Liver (tissue), 9 donors: ENCODE data around the gene POTEC. TPM values are rescaled to one million over a fixed set of nuclear protein-coding genes. Genes with fewer than 3 reads are reported as not detected.
"Not testable (repeated sequence)": the region's sequence is repeated elsewhere in the genome, so short reads cannot be mapped to it uniquely, and the experiment has no call there.

Experiments
- DNase-seq: peaks from one replicate; pipeline ENCODE4 v3.0.0-alpha.2; 2017; ENCODE audit warnings: low spot score
- H3K27ac ChIP-seq, 2 donors: one replicate each; pipeline ENCODE4 v1.7.0; 2013; ENCODE audit warnings: inconsistent platforms in 2 of 2, low read length in 2 of 2, control low read depth in 1 of 2, low read depth in 1 of 2, mild to moderate bottlenecking in 1 of 2
- H3K27me3 ChIP-seq, 4 donors: one replicate each; pipeline versions ENCODE4 v1.6.1 to v1.7.0; 2013; ENCODE audit warnings: low read length in 3 of 4, inconsistent platforms in 1 of 4, mild to moderate bottlenecking in 1 of 4, moderate library complexity in 1 of 4; ENCODE audit not compliant: control insufficient read depth in 4 of 4, insufficient read depth in 4 of 4
- H3K36me3 ChIP-seq, 4 donors: one replicate each; pipeline versions ENCODE4 v1.6.1 to v1.7.0; 2013; ENCODE audit warnings: low read length in 3 of 4, mild to moderate bottlenecking in 3 of 4, low read depth in 1 of 4, moderate library complexity in 1 of 4; ENCODE audit not compliant: control insufficient read depth in 4 of 4, insufficient read depth in 3 of 4
- H3K4me1 ChIP-seq, 4 donors: one replicate each; pipeline versions ENCODE4 v1.6.1 to v1.7.0; 2013; ENCODE audit warnings: low read length in 3 of 4, mild to moderate bottlenecking in 3 of 4, moderate library complexity in 1 of 4; ENCODE audit not compliant: control insufficient read depth in 4 of 4, insufficient read depth in 4 of 4
- H3K4me3 ChIP-seq, 3 donors: one replicate each; pipeline versions ENCODE4 v1.6.1 to v1.7.0; 2013; ENCODE audit warnings: low read length in 3 of 3, control low read depth in 1 of 3, low read depth in 1 of 3, mild to moderate bottlenecking in 1 of 3
- H3K9ac ChIP-seq, 2 donors: one replicate each; pipeline ENCODE4 v1.7.0; 2013; ENCODE audit warnings: low read length in 2 of 2, mild to moderate bottlenecking in 2 of 2, moderate library complexity in 2 of 2, control low read depth in 1 of 2, low read depth in 1 of 2
- H3K9me3 ChIP-seq, 4 donors: one replicate each; pipeline versions ENCODE4 v1.6.1 to v1.7.0; 2013; ENCODE audit warnings: low read length in 3 of 4; ENCODE audit not compliant: control insufficient read depth in 4 of 4
- WGBS: extraction: QIAGEN DNeasy Blood & Tissue Kit; methylation state at CpG from one replicate; pipeline ENCODE4 v1.1.7; 2013; 5-methylcytosine and 5-hydroxymethylcytosine counted together
- polyA plus RNA-seq, 2 donors: library from polyadenylated mRNA; stranded (reverse) in 1 of 2; unstranded in 1 of 2; fragments of 200-250 nt in 1 of 2; fragments of >200 nt in 1 of 2; fragmentation: Nextera tagmentation in 1 of 2; extraction: Ambion mirVana in 1 of 2; gene quantifications; one replicate each; pipeline versions ENCODE4 v1.2.1 to v1.2.3, GENCODE V29; 2013 to 2015
- total RNA-seq, 2 donors: library from RNA; depleted of rRNA; stranded (reverse); fragments of >200 nt; gene quantifications; one replicate each; pipeline ENCODE4 v1.2.3, GENCODE V29; 2014
- donor health status: healthy.
- donor health status: healthy.
- donor health status: healthy.
- donor health status: healthy.
- donor health status: healthy.

POTEC gene
- total and polyA plus RNA-seq, 4 donors: not detected

DNA sequence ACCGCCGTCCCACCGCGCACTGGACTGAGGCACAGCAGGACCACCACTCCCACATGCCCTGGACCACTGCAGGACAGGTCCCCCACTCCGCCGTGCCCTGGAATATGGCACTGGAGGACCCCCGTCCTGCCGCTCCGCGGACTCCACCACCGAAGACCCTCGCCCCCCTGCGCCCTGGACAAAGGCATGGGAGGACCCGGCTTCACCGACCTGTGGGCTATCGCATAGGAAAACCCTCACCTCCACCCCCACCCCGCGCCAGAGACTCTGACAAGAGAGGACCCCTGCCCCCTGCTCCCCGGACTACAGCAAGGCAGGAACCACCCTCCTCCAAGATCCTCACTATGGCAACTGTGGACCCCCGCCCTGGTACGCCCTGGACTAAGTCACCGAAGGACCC is 68.6 kb downstream of the POTEC start:
- H3K9me3 ChIP-seq, H3K4me3 ChIP-seq, DNase-seq, H3K36me3 ChIP-seq, H3K27me3 ChIP-seq, H3K9ac ChIP-seq, H3K27ac ChIP-seq, H3K4me1 ChIP-seq: not testable (repeated sequence)
- 95% methylated on average over 19 of the region's 22 CpGs for WGBS

DNA sequence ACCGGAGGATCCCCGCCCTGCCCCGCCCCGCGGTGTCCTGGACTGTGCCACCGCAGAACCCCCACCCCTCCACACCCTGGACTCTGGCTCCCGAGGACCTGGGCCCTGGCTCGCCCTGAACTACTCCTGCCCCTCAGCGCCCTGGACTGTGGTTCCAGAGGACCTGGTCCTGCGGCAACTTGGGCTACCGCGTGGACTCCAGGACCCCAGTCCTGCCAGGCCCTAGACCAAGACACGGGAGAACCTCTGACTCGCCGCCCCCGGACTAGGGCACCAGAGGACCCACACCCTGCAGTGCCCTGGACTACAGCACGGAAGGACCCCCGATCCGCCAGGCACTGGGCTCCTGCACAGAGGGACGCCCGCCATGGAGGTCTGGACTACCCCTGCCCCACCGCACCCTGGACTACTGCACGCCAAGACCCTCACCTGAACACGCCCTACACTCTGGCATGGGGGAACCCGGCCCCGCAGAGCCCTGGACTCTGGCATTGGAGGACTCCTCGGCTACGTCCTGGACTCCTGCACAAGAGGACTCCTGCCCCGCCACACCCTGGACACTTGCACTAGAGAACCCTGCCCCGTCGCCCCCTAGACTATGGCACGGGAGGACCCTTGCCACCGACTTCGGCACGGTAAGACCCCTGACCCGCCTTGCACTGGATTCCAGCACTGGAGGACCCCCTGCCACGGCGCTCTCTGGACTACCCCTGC is 69.2 kb downstream of the POTEC start:
- H3K9ac ChIP-seq, H3K36me3 ChIP-seq, H3K27me3 ChIP-seq, H3K4me1 ChIP-seq, H3K4me3 ChIP-seq, DNase-seq, H3K9me3 ChIP-seq, H3K27ac ChIP-seq: not testable (repeated sequence)
- WGBS: 95% methylated on average over 32 of the region's 38 CpGs

DNA sequence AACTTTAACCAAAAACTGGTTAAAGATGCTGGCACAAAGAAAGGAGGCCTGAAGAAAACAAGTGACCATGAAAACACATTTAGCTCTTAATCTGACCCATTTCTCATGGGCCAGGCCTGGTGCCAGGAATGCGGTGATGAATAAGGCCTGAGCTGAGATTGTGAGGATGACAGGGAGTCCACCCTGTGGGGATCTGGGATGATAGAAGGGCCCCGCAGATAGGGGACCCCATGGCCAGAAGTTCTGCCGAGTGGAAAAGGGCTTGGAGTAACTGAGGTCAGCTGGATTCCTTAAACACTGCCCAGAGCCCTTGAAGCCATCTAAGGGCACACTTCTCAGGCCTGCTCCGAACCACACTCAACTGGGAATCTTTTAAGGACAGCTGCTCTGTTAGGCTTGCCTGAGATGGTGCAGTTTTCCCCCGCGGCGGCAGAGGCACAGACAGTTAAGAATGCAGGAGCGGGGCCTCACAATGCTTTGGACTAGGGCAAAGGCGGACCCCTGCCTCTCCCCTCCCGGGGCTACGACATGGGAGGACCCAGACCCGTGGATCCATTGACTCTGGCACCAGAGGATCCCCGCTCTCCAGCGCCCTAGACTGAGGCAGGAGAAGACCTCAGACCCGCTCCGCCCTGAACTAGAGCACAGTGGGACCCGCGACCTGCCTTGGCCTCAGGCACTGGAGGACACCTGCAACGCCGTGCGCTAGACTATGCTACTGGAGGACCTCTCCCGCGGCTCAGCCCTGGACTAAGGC is 70.0 kb downstream of the POTEC start:
- DNase-seq, H3K27ac ChIP-seq, H3K4me1 ChIP-seq, H3K27me3 ChIP-seq, H3K4me3 ChIP-seq, H3K9me3 ChIP-seq, H3K36me3 ChIP-seq, H3K9ac ChIP-seq: not testable (repeated sequence)
- WGBS: 91% methylated on average over 23 of the region's 23 CpGs

DNA sequence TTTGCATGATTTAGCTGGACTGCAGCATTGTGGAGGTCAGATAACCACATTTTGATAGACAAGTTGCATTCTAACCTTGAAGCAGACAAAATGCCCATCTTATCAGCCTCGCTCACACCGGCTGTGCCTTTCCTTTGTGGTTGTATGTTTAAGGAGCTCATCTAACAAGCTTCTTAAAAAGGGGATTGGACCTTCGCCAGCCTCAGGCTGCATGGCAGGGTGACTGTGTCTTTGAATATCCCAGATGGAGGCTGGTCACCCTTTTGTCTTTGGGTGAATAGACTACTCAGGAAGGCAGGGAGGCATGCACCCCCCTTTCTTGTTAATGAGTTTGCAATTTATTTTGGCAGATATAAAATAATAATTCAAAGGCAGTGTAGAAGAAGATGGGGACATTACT is 72.1 kb downstream of the POTEC start:
- H3K36me3 ChIP-seq, H3K4me3 ChIP-seq, H3K9me3 ChIP-seq, DNase-seq, H3K4me1 ChIP-seq, H3K27ac ChIP-seq, H3K9ac ChIP-seq, H3K27me3 ChIP-seq: not testable (repeated sequence)
- 71% methylated on average over 3 of the region's 3 CpGs for WGBS

DNA sequence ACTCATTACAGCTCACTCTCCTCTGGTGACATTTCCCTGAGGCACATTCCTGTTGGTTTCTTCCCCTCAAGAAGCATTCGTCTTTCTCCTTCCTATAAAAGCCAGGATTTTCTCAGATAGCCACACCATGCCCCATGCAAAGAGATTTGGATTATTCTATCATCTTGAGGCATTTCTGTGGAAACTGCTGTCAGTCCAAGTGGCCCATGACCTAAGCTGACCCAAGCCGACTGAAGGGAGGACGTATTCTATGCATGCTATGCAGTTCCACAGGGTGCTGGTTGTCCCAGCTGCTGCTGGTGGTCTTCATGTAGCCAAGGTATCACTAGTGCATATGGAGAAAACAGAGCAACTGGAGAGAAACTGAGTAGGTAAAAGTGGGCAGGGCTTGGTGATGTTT is 73.0 kb downstream of the POTEC start:
- not testable (repeated sequence) for H3K27me3 ChIP-seq, H3K9ac ChIP-seq, H3K4me3 ChIP-seq, H3K4me1 ChIP-seq, H3K27ac ChIP-seq, H3K9me3 ChIP-seq, DNase-seq, H3K36me3 ChIP-seq
- 56% methylated on average over 3 of the region's 3 CpGs for WGBS

DNA sequence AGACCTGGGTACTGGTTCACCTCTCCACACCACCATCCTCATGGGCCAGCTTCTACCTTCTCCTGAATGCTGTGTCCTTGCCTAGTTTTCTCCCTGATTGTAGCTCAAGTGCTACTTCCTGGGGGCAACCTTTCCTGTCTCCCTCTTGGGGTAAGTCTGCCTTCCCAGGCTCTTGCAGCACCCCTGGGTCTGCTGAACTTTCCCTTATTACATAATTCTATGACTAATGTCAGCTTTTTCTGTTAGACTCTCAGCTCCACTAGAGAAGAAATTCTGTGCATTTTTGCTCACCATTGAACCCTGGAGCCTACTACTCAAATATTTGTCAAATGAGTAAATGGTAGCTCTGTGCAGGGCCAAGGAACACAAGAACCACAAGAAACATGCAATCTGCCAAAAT is 73.4 kb downstream of the POTEC start:
- not testable (repeated sequence) for H3K4me1 ChIP-seq, H3K27me3 ChIP-seq, H3K4me3 ChIP-seq, DNase-seq, H3K9me3 ChIP-seq, H3K36me3 ChIP-seq, H3K9ac ChIP-seq, H3K27ac ChIP-seq

DNA sequence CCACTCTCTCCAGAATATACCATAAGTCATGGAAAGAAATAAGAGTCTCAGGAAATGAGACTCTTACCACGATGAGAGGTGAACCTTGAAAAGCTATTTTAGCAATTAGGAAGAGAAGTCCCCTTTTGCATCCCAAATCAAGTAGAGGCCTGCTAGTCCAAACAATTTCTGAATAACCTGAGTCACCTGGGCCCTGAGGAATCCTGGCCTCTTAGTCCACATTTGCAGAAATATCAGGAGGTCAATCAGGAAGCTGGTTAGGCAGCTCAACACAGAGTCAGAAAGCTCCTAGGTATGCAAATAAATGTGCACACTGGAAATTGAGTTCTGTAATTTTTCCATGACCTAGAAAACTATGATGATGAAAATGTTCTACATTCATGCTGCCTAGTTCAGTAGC is 77.4 kb downstream of the POTEC start:
- 69% methylated on average over 1 of the region's 1 CpG for WGBS
- H3K36me3 ChIP-seq: not testable (repeated sequence)

More for the DNA sequence above, 77.4 kb downstream of the POTEC start:
- not testable (repeated sequence) for H3K27ac ChIP-seq, H3K4me3 ChIP-seq, H3K9me3 ChIP-seq, DNase-seq, H3K27me3 ChIP-seq, H3K4me1 ChIP-seq, H3K9ac ChIP-seq
